SK-N-MC (cell line): ENCODE results near the gene ADPRS.

Experiments used
- DNase-seq: peaks from one replicate; pipeline ENCODE4 v3.0.0-alpha.2; 2011; ENCODE audit warnings: low read depth, low spot score
- H3K27ac ChIP-seq: fragments of 200-600 bp; sonication (generic); 2 replicates; pipeline ENCODE4 v1.5.1; 2016; ENCODE audit warnings: mixed run types
- H3K36me3 ChIP-seq: fragments of 200-600 bp; sonication (generic); 2 replicates; pipeline ENCODE4 v1.6.1; 2017; ENCODE audit warnings: antibody characterized with exemption, low read length, mixed read lengths; ENCODE audit not compliant: insufficient read depth
- H3K4me3 ChIP-seq: fragments of 200-600 bp; sonication (generic); 2 replicates; pipeline ENCODE4 v1.5.1; 2016
- H3K9ac ChIP-seq: fragments of 200-600 bp; sonication (generic); 2 replicates; pipeline ENCODE4 v1.8.0; 2017; ENCODE audit warnings: mixed run types, mixed read lengths; ENCODE audit not compliant: insufficient read length
- H3K9me3 ChIP-seq: fragments of 200-600 bp; sonication (generic); 2 replicates; pipeline ENCODE4 v1.6.1; 2017; ENCODE audit warnings: low read depth, mild to moderate bottlenecking, antibody characterized with exemption, low read length, moderate library complexity, mixed read lengths
- EZH2 ChIP-seq: fragments of 200-600 bp; sonication (generic); IDR thresholded peaks from one replicate; pipeline ENCODE4 v1.6.1; 2017; ENCODE audit warnings: antibody characterized with exemption
- FOXP2 ChIP-seq: optimal IDR thresholded peaks from 2 replicates; pipeline ENCODE3; 2011; ENCODE audit warnings: mild to moderate bottlenecking, moderate library complexity; ENCODE audit not compliant: insufficient read depth; ENCODE audit errors: extremely low read length, control extremely low read depth
- POLR2AphosphoS5 ChIP-seq: IDR thresholded peaks from 2 replicates; pipeline ENCODE4 v1.6.1; 2012; ENCODE audit warnings: mild to moderate bottlenecking, low read depth, low read length, borderline replicate concordance

Gene ADPRS

DNA sequence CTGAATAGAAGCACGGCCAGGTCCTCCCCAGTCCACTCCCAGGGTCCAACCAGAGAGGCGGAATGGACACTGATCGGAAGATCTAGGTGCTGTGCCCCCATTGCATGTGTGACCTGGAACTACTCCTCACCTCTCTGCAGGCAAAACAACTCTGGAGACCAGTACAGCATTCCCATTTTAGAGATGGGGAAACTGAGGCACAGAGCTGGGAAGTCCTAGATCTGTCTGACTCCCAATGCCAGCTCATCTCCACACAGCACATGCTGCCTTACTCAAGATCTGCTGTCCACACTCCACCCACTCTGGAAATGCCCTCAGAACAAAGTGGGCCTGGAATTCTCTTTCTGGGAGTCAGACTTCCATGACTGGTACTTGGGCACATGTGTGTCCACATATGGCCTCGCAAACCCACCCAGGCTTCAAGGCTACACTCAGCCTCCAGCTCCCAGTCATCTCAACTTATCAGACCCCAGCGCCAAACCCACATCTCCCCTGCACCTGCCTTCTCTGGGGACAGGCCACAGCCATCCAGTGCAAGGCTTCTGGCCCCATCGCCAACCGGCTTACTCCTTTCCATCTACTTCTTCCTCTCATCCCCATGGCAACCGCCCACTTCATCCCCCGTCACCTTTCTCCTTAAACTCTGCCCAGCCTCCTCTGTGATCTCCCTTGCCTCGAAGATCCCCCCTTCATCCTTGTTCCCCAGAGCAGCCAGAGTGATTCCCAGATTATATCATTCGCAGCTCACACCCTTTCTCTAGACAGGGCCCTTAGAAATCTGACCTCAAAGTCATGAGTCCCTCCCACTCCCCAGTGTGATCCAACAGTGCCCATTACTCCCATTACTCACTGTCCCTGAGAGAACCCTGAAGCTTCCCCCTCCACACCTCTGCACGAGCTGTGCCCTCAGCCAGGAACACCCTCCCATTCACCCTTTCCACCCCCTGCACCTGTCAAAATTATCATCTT, 33.7 kb downstream of the ADPRS start:
- Histone ChIP-seq H3K9ac (no peak overlapping the region), H3K36me3 (no peaks in the 10 kb centered on the region), H3K27ac (no peak overlapping the region), H3K9me3 (no peaks in the 10 kb centered on the region), H3K4me3 (no peak overlapping the region)
- TF ChIP-seq EZH2 (no peak), POLR2AphosphoS5 (no peak), FOXP2 (no peak)
- no peak for DNase-seq

DNA sequence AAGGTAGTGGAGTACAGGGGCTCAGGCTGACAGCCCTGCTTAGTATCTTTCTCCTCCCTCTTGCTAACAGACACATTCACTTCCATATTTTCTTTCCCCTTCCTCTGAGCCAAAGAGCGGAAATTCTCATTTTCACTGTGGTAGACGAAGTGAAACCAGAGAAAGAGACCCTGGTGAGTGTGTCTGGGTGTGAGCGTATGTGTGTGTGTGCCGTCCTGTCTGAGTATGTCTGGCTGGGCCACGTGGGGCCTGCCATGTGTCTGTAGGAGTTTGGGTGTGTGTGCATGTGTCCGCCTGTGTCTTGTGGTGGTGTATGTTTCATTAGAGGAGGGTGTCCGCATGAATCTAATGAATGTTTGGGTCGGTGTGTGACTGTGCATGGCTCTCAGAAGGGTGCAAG, 34.7 kb downstream of the ADPRS start:
- Histone ChIP-seq H3K9me3 (no peaks in the 10 kb centered on the region), H3K9ac (no peak overlapping the region), H3K36me3 (no peaks in the 10 kb centered on the region), H3K4me3 (no peak overlapping the region), H3K27ac (no peak overlapping the region)
- TF ChIP-seq EZH2 (no peak), POLR2AphosphoS5 (no peak), FOXP2 (no peak)
- no peak for DNase-seq

DNA sequence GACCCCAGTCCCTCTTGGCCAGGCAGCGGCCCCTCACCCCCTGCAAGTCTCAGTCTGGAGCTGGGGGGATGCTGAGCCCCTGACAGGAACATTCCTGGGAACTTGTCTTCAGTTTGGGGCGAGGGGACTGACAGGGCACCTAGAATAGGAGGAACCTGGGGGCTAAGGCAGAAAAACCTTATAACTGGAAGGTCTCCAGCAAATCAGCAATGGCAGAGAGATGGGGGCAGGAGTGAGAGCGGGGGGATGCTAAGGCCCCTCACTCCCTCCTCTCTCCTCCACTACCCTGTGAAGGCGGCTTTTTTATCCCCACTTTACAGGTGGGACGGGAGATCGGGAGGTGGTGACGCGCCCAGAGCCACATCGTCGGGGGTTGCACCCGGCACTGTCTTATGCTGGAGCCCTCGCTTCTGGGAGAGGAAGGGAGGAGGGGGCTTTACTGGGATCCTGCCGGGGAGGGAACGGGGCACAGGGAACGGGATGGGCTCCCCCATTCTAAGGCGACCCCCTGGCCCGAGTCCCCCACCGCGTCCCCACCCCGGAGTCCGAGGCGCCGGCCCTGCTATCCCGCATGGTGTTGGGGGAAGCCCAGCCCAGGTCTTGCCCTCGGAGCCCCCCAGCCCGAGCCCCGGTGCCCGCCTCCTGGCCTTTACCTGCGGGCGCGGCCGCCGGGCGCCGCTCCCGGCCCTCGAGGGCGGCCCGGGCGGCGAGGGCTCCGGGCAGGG, 35.9 kb downstream of the ADPRS start:
- Histone ChIP-seq H3K9ac (no peak overlapping the region), H3K4me3 (no peak overlapping the region), H3K27ac (no peak overlapping the region), H3K36me3 (no peaks in the 10 kb centered on the region), H3K9me3 (no peaks in the 10 kb centered on the region)
- TF ChIP-seq EZH2 (no peak), POLR2AphosphoS5 (no peak), FOXP2 (no peak)
- no peak for DNase-seq

DNA sequence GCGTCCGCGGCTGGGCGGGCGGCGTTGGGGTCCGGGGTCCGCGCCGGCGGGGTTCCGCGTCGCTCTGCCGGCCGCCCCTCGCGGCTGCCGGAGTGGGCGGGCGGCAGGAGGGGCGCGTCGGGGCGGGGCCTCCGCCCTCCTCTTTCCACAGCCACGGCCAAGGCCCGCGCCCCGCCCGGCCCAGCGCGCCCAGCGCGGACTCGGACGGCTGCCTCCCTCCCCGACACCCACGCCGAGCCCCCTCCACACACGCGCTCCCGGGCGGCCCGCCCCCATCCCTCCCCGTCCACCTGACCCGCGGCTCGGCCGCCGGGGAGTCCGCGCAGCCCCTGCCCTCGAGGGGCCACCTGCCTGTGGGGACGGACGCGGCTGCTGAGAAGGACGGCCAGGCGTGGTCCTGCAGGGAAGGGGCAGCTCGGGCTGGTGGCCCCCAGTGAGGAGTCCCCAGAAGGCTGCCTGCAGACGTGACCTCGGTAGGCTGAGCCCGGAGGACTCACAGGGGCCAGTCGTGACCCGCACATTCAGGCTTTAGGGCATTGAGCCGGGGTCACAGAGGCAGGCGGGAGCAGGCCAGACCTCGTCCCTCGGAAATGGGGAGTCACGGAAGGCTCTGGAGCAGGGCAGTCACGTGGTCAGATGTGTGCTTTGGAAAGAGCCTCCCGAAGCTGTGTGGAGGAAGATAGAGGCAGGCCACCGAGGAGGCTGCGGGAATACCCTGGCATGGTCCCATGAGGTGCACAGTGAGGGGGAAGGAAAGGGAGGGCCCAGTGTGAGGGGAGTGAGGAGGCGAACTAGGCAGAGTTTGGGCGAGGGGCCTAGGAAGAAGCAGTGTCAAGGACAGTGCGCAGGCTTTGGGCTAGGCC, 36.7 kb downstream of the ADPRS start, which contains the start of gene COL8A2:
COL8A2 (minus strand) TSS at position 94 of the 863 bp plus-strand sequence. CDS start 24,980 bp downstream, outside the sequence.
- no peaks in the 10 kb centered on the region for H3K36me3 ChIP-seq
- no peak for TF ChIP-seq FOXP2
- TF ChIP-seq POLR2AphosphoS5 = no peak
- no peak for TF ChIP-seq EZH2
- no peak within 1 kb of the TSS for H3K9ac ChIP-seq
- H3K4me3 ChIP-seq = no peak within 1 kb of the TSS
- H3K9me3 ChIP-seq = no peaks in the 10 kb centered on the region
- DNase-seq = no peak
- H3K27ac ChIP-seq = no peak within 1 kb of the TSS

DNA sequence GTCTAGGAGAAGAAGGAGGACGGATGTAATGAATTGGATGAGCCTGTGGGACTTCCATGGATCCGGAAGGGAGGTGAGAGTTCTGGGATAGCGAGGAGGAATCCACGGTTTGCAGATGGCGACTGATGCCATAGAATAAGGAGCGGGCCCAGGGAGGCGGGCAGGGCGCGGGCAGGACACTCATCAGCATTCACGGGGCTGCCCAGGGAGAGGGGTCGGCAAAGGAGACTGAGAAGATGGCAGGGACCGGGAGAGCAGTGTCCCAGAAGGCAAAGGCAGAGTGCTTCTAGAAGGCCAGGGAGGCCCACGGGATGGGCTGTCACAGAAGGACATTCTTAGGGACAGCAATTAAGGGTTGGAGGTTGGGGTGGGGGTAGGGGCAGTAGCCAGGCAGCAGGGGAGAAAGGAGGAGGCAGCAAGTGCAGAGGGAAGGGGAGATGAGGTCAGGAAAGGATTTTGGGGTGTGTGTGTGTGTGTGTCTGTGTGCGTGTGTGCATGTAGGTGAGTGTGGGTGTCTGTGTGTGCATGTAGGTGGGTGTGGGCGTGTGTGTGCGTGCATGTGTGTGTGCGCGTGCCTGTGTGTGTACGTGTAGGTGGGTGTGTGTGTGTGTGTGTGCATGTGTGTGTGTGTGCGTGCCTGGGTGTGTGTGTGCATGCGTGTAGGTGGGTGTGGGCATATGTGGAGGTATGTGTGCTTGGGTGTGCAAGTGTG, 37.5 kb downstream of the ADPRS start:
- DNase-seq = no peak
- Histone ChIP-seq H3K36me3 (no peaks in the 10 kb centered on the region), H3K9me3 (no peaks in the 10 kb centered on the region), H3K4me3 (no peak overlapping the region), H3K27ac (no peak overlapping the region), H3K9ac (no peak overlapping the region)
- TF ChIP-seq POLR2AphosphoS5 = no peak
- TF ChIP-seq EZH2 = no peak
- TF ChIP-seq FOXP2 = no peak

DNA sequence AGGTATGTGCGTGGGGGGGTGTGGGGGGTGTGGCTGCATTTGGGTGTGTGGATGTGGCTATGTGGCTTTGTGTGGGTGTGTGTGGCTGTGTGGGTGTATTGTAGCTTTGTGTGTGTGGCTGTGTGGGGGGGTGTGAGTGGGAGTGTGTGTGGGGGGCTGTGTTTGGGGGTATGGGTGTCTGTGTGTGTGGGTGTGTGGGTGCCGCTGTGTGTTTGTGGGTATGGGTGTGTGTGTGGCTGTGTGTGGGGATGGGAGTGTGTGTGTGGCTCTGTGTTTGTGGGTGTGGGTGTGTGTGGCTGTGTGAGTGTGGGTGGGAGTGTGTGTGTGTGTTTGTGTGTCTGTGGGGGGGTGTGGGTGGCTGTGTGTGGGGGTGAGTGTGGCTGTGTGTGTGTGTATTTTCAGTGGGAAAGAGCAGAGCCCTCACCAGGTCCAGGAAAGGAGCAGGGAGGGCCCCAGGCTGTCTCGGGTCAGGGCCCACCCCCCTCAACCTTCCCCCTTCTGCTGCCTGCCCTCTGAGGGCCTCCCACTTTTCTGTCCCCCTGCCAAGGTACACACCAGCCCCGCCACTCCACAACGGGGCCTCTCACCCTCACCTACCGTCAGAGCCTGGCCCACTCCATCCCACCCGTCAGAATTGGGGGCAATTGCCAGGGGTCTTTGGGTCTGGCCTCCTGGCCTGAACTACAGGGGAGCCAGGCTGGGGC, 38.3 kb downstream of the ADPRS start:
- DNase-seq = no peak
- Histone ChIP-seq H3K9me3 (no peaks in the 10 kb centered on the region), H3K9ac (no peak overlapping the region), H3K27ac (no peak overlapping the region), H3K4me3 (no peak overlapping the region), H3K36me3 (no peaks in the 10 kb centered on the region)
- no peak for TF ChIP-seq FOXP2
- TF ChIP-seq EZH2 = no peak
- TF ChIP-seq POLR2AphosphoS5 = no peak

DNA sequence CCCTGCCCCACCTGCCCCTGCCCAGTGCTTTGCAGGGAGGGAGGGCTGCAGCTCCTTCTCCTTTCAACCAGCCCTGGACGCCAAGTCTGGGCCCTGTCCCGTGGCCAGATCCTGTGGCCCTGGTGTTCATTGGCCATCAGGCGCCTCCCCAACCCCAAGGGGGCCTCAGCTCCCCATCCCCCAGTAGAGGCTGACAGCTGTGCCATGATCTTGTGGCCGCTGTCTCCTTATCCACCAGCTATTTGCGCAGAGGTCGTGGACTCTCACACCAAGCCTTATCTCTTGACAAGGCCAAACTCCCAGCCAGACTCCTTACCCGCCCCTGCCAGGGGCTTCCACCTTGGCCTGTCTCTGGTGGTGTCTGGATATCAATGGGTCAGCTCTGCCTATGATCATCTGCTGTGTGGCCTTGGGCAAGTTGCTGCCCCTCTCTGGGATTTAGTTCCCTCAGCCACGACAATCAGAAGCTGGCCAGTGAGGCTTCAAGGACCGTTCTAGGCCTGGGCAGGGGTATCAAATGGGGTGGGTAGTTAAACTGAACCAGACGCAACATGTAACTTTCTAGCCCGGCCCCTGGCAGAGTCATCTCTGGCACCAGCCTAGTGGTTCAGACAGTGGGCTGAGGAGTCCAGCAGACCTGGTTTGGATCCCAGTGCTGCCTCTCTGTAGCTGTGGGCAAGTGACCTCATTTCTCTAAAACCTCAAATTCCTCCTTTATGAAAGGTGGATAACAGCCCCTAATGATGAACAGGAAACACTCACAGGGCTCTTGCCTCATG, 39.6 kb downstream of the ADPRS start:
- Histone ChIP-seq H3K36me3 (no peaks in the 10 kb centered on the region), H3K9me3 (no peaks in the 10 kb centered on the region), H3K27ac (no peak overlapping the region), H3K9ac (no peak overlapping the region), H3K4me3 (no peak overlapping the region)
- no peak for DNase-seq
- TF ChIP-seq EZH2 (no peak), POLR2AphosphoS5 (no peak), FOXP2 (no peak)
